Fibroblast of the aortic adventitia (primary cell): ENCODE data around the gene CSMD2. TPM values are rescaled to one million over a fixed set of nuclear protein-coding genes. Genes with fewer than 3 reads are reported as not detected.
A peak's percentile ranks its signal among the peaks of the same experiment; 100 is the strongest.

Source experiments
- DNase-seq: peaks from one replicate; pipeline ENCODE4 v3.0.0-alpha.2; 2010; ENCODE audit warnings: low read depth
- H3K4me3 ChIP-seq: 2 replicates; pipeline ENCODE4 v1.5.1; 2011; ENCODE audit warnings: low read depth, mild to moderate bottlenecking, control low read depth, low read length, moderate library complexity
- total RNA-seq: library from RNA; depleted of rRNA; stranded (reverse); fragments of >200 nt; gene quantifications from 2 replicates; pipeline ENCODE4 v1.2.3, GENCODE V29; 2012; ENCODE audit warnings: low replicate concordance
- TF ChIP-seq, protein P1 (sequence below): IDR thresholded peaks from 2 replicates; pipeline ENCODE4 v1.5.1; 2011; ENCODE audit warnings: mild to moderate bottlenecking, low read length, control low read depth, inconsistent platforms; ENCODE audit not compliant: insufficient read depth

CSMD2 gene
- total RNA-seq, 1 donor: 6.6 TPM

GRCh38 chr1:33996281-33996680 lies 168.7 kb downstream of the CSMD2 start:
- DNase-seq: no peak
- TF ChIP-seq, protein P1, sequence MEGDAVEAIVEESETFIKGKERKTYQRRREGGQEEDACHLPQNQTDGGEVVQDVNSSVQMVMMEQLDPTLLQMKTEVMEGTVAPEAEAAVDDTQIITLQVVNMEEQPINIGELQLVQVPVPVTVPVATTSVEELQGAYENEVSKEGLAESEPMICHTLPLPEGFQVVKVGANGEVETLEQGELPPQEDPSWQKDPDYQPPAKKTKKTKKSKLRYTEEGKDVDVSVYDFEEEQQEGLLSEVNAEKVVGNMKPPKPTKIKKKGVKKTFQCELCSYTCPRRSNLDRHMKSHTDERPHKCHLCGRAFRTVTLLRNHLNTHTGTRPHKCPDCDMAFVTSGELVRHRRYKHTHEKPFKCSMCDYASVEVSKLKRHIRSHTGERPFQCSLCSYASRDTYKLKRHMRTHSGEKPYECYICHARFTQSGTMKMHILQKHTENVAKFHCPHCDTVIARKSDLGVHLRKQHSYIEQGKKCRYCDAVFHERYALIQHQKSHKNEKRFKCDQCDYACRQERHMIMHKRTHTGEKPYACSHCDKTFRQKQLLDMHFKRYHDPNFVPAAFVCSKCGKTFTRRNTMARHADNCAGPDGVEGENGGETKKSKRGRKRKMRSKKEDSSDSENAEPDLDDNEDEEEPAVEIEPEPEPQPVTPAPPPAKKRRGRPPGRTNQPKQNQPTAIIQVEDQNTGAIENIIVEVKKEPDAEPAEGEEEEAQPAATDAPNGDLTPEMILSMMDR: no peak
- H3K4me3 ChIP-seq: no peak overlapping the region

GRCh38 chr1:33993301-33993700 lies 171.7 kb downstream of the CSMD2 start:
- no peak for DNase-seq
- H3K4me3 ChIP-seq: no peak overlapping the region
- TF ChIP-seq, protein P1: no peak

DNA sequence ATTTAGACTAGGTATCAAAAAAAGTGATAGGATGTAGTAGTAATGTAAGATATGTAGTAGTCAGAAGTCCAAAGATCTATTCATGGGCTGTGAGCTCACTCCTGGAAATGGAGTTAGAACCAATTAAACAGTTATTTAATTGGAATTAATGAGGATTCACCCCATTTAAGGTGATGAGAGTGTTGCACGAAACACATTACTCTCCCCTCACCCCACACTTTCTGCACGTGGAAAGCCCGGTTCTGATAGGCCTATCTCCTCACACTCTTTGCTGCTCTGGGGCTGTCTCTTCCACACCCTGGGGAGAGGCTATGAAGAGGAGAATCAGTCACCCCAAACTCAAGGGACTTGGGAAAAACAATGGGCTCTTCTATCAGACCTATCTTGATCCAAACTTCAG lies 174.7 kb downstream of the CSMD2 start:
- no peak for DNase-seq
- TF ChIP-seq, protein P1: no peak

GRCh38 chr1:33988161-33988560 lies 176.9 kb downstream of the CSMD2 start:
- no peak for DNase-seq
- no peak overlapping the region for H3K4me3 ChIP-seq
- TF ChIP-seq, protein P1: no peak

More for the DNA sequence above, 174.7 kb downstream of the CSMD2 start:
- H3K4me3 ChIP-seq: no peak overlapping the region

- H3K4me3 ChIP-seq: no peak overlapping the region
- DNase-seq: peak; percentile 91
- TF ChIP-seq, protein P1: no peak
Observed at GRCh38 chr1:33986390-33987095, 178.5 kb downstream of the CSMD2 start.

GRCh38 chr1:33985656-33986055 lies 179.4 kb downstream of the CSMD2 start:
- peak; percentile 80 for DNase-seq
- TF ChIP-seq, protein P1: no peak

More at GRCh38 chr1:33985656-33986055, 179.4 kb downstream of the CSMD2 start:
- H3K4me3 ChIP-seq: no peak overlapping the region
